Natural killer cell (primary cell): ENCODE data around the gene MACROD2. TPM values are rescaled to one million over a fixed set of nuclear protein-coding genes. Genes with fewer than 3 reads are reported as not detected.
"Not testable (repeated sequence)": the region's sequence is repeated elsewhere in the genome, so short reads cannot be mapped to it uniquely, and the experiment has no call there.

Experiments
- ATAC-seq, 3 donors: fragments of 150-1000 bp in 2 of 3; fragments of 200-7000 bp in 1 of 3; cut with Tn5 transposase; 1 replicate in 1 of 3; 2 replicates in 2 of 3; pipeline ENCODE4 v1.10.0; 2021; ENCODE audit warnings: mild to moderate bottlenecking in 2 of 3, moderate library complexity in 2 of 3
- DNase-seq, 2 donors: peaks; one replicate each; pipeline versions ENCODE4 v3.0.0 to v3.0.0-alpha.2; 2013 to 2021; ENCODE audit warnings: mixed read lengths in 1 of 2
- H3K27ac ChIP-seq: one replicate; pipeline ENCODE4 v1.5.1; 2013; ENCODE audit warnings: mild to moderate bottlenecking, low read length
- H3K27me3 ChIP-seq: one replicate; pipeline ENCODE4 v1.6.1; 2013; ENCODE audit warnings: low read length; ENCODE audit not compliant: control insufficient read depth, insufficient read depth
- H3K36me3 ChIP-seq: one replicate; pipeline ENCODE4 v1.6.1; 2013; ENCODE audit warnings: low read length; ENCODE audit not compliant: control insufficient read depth, insufficient read depth
- H3K4me1 ChIP-seq: one replicate; pipeline ENCODE4 v1.6.1; 2013; ENCODE audit warnings: low read length; ENCODE audit not compliant: control insufficient read depth, insufficient read depth
- H3K4me3 ChIP-seq: one replicate; pipeline ENCODE4 v1.5.1; 2013; ENCODE audit warnings: low read length
- H3K9me3 ChIP-seq: one replicate; pipeline ENCODE4 v1.6.1; 2013; ENCODE audit warnings: low read length; ENCODE audit not compliant: control insufficient read depth, insufficient read depth
- H3K27ac Mint-ChIP-seq, 2 donors: one replicate each; pipeline ENCODE4 v1.8.0; 2022; ENCODE audit warnings: mild to moderate bottlenecking in 2 of 2, mixed read lengths in 2 of 2, moderate library complexity in 1 of 2
- H3K27me3 Mint-ChIP-seq, 2 donors: one replicate each; pipeline ENCODE4 v1.8.0; 2022; ENCODE audit warnings: low read depth in 2 of 2, mixed read lengths in 2 of 2
- H3K36me3 Mint-ChIP-seq: one replicate; pipeline ENCODE4 v1.8.0; 2022; ENCODE audit warnings: mixed read lengths
- H3K4me1 Mint-ChIP-seq, 2 donors: one replicate each; pipeline ENCODE4 v1.8.0; 2022; ENCODE audit warnings: mixed read lengths in 2 of 2
- H3K4me3 Mint-ChIP-seq: one replicate; pipeline ENCODE4 v1.8.0; 2022; ENCODE audit warnings: mild to moderate bottlenecking, moderate library complexity, mixed read lengths
- H3K9me3 Mint-ChIP-seq, 2 donors: one replicate each; pipeline ENCODE4 v1.8.0; 2022; ENCODE audit warnings: mixed read lengths in 2 of 2
- CTCF ChIP-seq: fragments of 200-600 bp; IDR thresholded peaks from one replicate; pipeline ENCODE4 v1.8.0; 2022; ENCODE audit warnings: antibody characterized with exemption
- WGBS: methylation state at CpG from one replicate; pipeline ENCODE4 v1.1.7; 2013; ENCODE audit warnings: missing lambda C conversion rate; ENCODE audit not compliant: insufficient coverage; 5-methylcytosine and 5-hydroxymethylcytosine counted together
- intact Hi-C: fragments of 100-400 bp; cut with micrococcal nuclease; formaldehyde crosslinking; loops from one replicate; pipeline ENCODE4 v1.14.2; 2022
- total RNA-seq, 4 donors: library from RNA; stranded (reverse); fragments of 120-200 nt in 1 of 4; gene quantifications; one replicate each; pipeline versions ENCODE4 v1.2.3 to v1.2.4, GENCODE V29; 2013 to 2022

Gene MACROD2
- total RNA-seq, 3 donors from 2014 or later (not counting 1 experiment from before 2014, with no cell fraction given) = 0.19 to 0.88 TPM; not detected in 1

GRCh38 chr20:14214046-14214445 lies 218.7 kb downstream of the MACROD2 start:
- H3K4me3 ChIP-seq = no peak overlapping the region
- TF ChIP-seq CTCF = no peak
- no peaks in the 10 kb centered on the region for H3K36me3 ChIP-seq
- Mint-ChIP-seq H3K36me3 (peaks cover 8% of the 10 kb centered on the region), H3K9me3 (peaks cover 9 to 20% of the 10 kb centered on the region in 2 donors), H3K27me3 (no peaks in the 10 kb centered on the region), H3K4me1 (no peaks in the 10 kb centered on the region), H3K27ac (no peak overlapping the region), H3K4me3 (no peak overlapping the region)
- H3K27ac ChIP-seq = no peak overlapping the region
- intact Hi-C loops = no loop called here
- no peak for DNase-seq
- no peaks in the 10 kb centered on the region for H3K27me3 ChIP-seq
- H3K9me3 ChIP-seq = no peaks in the 10 kb centered on the region
- no peaks in the 10 kb centered on the region for H3K4me1 ChIP-seq
- ATAC-seq = no peak
- 60% methylated on average over 1 of the region's 1 CpG for WGBS

- H3K4me3 Mint-ChIP-seq, H3K27me3 ChIP-seq, H3K27ac Mint-ChIP-seq, intact Hi-C loops, H3K4me1 Mint-ChIP-seq, H3K4me3 ChIP-seq, H3K27me3 Mint-ChIP-seq, ATAC-seq, H3K36me3 ChIP-seq, H3K4me1 ChIP-seq, H3K36me3 Mint-ChIP-seq, DNase-seq, H3K27ac ChIP-seq: not testable (repeated sequence)
- WGBS = 100% methylated on average over 1 of the region's 1 CpG
- peaks cover 9 to 16% of the 10 kb centered on the region in 2 donors for H3K9me3 Mint-ChIP-seq
- peaks cover 12% of the 10 kb centered on the region for H3K9me3 ChIP-seq
Observed at GRCh38 chr20:14215880-14216279, 220.6 kb downstream of the MACROD2 start.

GRCh38 chr20:14219801-14220461 lies 224.6 kb downstream of the MACROD2 start:
- Mint-ChIP-seq H3K9me3 (peaks cover 14 to 18% of the 10 kb centered on the region in 2 donors), H3K27ac (no peak overlapping the region), H3K36me3 (peaks cover 15% of the 10 kb centered on the region), H3K4me1 (no peaks in the 10 kb centered on the region), H3K4me3 (no peak overlapping the region), H3K27me3 (no peaks in the 10 kb centered on the region)
- Histone ChIP-seq H3K27me3 (no peaks in the 10 kb centered on the region), H3K4me3 (no peak overlapping the region), H3K27ac (no peak overlapping the region), H3K9me3 (peaks cover 13% of the 10 kb centered on the region), H3K36me3 (no peaks in the 10 kb centered on the region), H3K4me1 (no peaks in the 10 kb centered on the region)
- WGBS = 90% methylated on average over 4 of the region's 4 CpGs
- no peak for TF ChIP-seq CTCF
- intact Hi-C loops = no loop called here
- ATAC-seq (no peak), DNase-seq (no peak)

GRCh38 chr20:14220986-14221385 lies 225.7 kb downstream of the MACROD2 start:
- Mint-ChIP-seq H3K9me3 (peaks cover 14 to 21% of the 10 kb centered on the region in 2 donors), H3K4me3 (no peak overlapping the region), H3K4me1 (no peaks in the 10 kb centered on the region), H3K27me3 (no peaks in the 10 kb centered on the region), H3K36me3 (peaks cover 11% of the 10 kb centered on the region), H3K27ac (no peak overlapping the region)
- intact Hi-C loops = no loop called here
- DNase-seq = no peak
- no peak overlapping the region for H3K27ac ChIP-seq
- no peak for TF ChIP-seq CTCF
- no peak overlapping the region for H3K4me3 ChIP-seq
- H3K36me3 ChIP-seq = no peaks in the 10 kb centered on the region
- no peaks in the 10 kb centered on the region for H3K27me3 ChIP-seq
- 94% methylated on average over 1 of the region's 1 CpG for WGBS
- no peaks in the 10 kb centered on the region for H3K4me1 ChIP-seq
- ATAC-seq = no peak
- H3K9me3 ChIP-seq = peaks cover 13% of the 10 kb centered on the region
